GM18511 (cell line): ENCODE results near the gene ZFR2.
"Not testable (repeated sequence)": the region's sequence is repeated elsewhere in the genome, so short reads cannot be mapped to it uniquely, and the experiment has no call there.

Experiments
- ATAC-seq: cut with Tn5 transposase; IDR thresholded peaks from one replicate; pipeline ENCODE4 v1.9.1; 2021; ENCODE audit warnings: mild to moderate bottlenecking, moderate library complexity; ENCODE audit not compliant: unreplicated experiment

Gene ZFR2

GRCh38 chr19:3868770-3869456 is at the start of gene ZFR2:
ZFR2 (minus strand) TSS chr19:3869038; CDS start chr19:3869017, 21 bp downstream.
- ATAC-seq = no peak

GRCh38 chr19:3916033-3916432 is 47.2 kb upstream of the ZFR2 start:
- no peak for ATAC-seq

- ATAC-seq = no peak
Observed at GRCh38 chr19:3914199-3914598, 45.4 kb upstream of the ZFR2 start.

- ATAC-seq = no peak
Observed at GRCh38 chr19:3910105-3910504, 41.3 kb upstream of the ZFR2 start.

- no peak for ATAC-seq
Observed at GRCh38 chr19:3908266-3909054, 39.6 kb upstream of the ZFR2 start.

GRCh38 chr19:3907626-3908265 is 38.9 kb upstream of the ZFR2 start:
- ATAC-seq = no peak

- no peak for ATAC-seq
Observed at GRCh38 chr19:3904233-3904632, 35.4 kb upstream of the ZFR2 start.

GRCh38 chr19:3902317-3902973 is 33.6 kb upstream of the ZFR2 start:
- no peak for ATAC-seq

GRCh38 chr19:3899531-3900294 is 30.9 kb upstream of the ZFR2 start:
- ATAC-seq = no peak

- ATAC-seq = no peak
Observed at GRCh38 chr19:3898426-3898825, 29.6 kb upstream of the ZFR2 start.

- no peak for ATAC-seq
Observed at GRCh38 chr19:3897936-3898335, 29.1 kb upstream of the ZFR2 start.

- no peak for ATAC-seq
Observed at GRCh38 chr19:3895788-3896187, 26.9 kb upstream of the ZFR2 start.

GRCh38 chr19:3894959-3895358 is 26.1 kb upstream of the ZFR2 start:
- ATAC-seq = not testable (repeated sequence)

GRCh38 chr19:3893509-3894179 is 24.8 kb upstream of the ZFR2 start:
- no peak for ATAC-seq

GRCh38 chr19:3890591-3890990 is 21.8 kb upstream of the ZFR2 start:
- no peak for ATAC-seq

- ATAC-seq = no peak
Observed at GRCh38 chr19:3882041-3882384, 13.2 kb upstream of the ZFR2 start.

- no peak for ATAC-seq
Observed at GRCh38 chr19:3881272-3882040, 12.6 kb upstream of the ZFR2 start.

- ATAC-seq = no peak
Observed at GRCh38 chr19:3880471-3881271, 11.8 kb upstream of the ZFR2 start, which contains the start of gene ATCAY. ATCAY (plus strand) TSS chr19:3880685; CDS start chr19:3885768, 5,083 bp downstream.
